Lung (tissue), 12 donors: ENCODE results near the gene NMRAL1. TPM values are rescaled to one million over a fixed set of nuclear protein-coding genes. Genes with fewer than 3 reads are reported as not detected.

Source experiments
- ATAC-seq: fragments of 200-7000 bp; cut with Tn5 transposase; one replicate; pipeline ENCODE4 v1.9.1; 2020; ENCODE audit warnings: moderate number of reproducible peaks; ENCODE audit not compliant: insufficient read depth, low FRiP score
- DNase-seq, 3 donors: peaks; one replicate each; pipeline ENCODE4 v3.0.0-alpha.2; 2013 to 2017
- H3K27ac ChIP-seq, 2 donors: one replicate each; pipeline ENCODE4 v1.5.1; 2013; ENCODE audit warnings: mild to moderate bottlenecking in 2 of 2, moderate library complexity in 2 of 2, control low read depth in 1 of 2, inconsistent platforms in 1 of 2, low read depth in 1 of 2, low read length in 1 of 2
- H3K27me3 ChIP-seq, 3 donors: one replicate each; pipeline ENCODE4 v1.5.1; 2013; ENCODE audit warnings: low read length in 2 of 3; ENCODE audit not compliant: control insufficient read depth in 3 of 3, insufficient read depth in 3 of 3
- H3K36me3 ChIP-seq, 4 donors: one replicate each; pipeline ENCODE4 v1.5.1; 2013; ENCODE audit warnings: low read length in 4 of 4, mild to moderate bottlenecking in 1 of 4, moderate library complexity in 1 of 4; ENCODE audit not compliant: control insufficient read depth in 4 of 4, insufficient read depth in 4 of 4
- H3K4me1 ChIP-seq, 5 donors: one replicate each; pipeline ENCODE4 v1.5.1; 2013; ENCODE audit warnings: low read length in 5 of 5, mild to moderate bottlenecking in 2 of 5, moderate library complexity in 1 of 5; ENCODE audit not compliant: control insufficient read depth in 5 of 5, insufficient read depth in 5 of 5
- H3K4me3 ChIP-seq: one replicate; pipeline ENCODE4 v1.5.1; 2013; ENCODE audit warnings: mild to moderate bottlenecking, control low read depth, moderate library complexity
- H3K9ac ChIP-seq, 2 donors: one replicate each; pipeline ENCODE4 v1.5.1; 2013; ENCODE audit warnings: low read length in 2 of 2, control low read depth in 1 of 2; ENCODE audit not compliant: insufficient read depth in 1 of 2
- H3K9me3 ChIP-seq, 4 donors: one replicate each; pipeline ENCODE4 v1.5.1; 2013; ENCODE audit warnings: low read length in 3 of 4, mild to moderate bottlenecking in 1 of 4, moderate library complexity in 1 of 4; ENCODE audit not compliant: control insufficient read depth in 4 of 4, insufficient read depth in 3 of 4
- CTCF ChIP-seq: IDR thresholded peaks from 2 replicates; pipeline ENCODE4 v1.5.1; 2012; ENCODE audit warnings: mild to moderate bottlenecking; ENCODE audit errors: control extremely low read depth, extremely low read depth
- WGBS, 2 donors: extraction: QIAGEN DNeasy Blood & Tissue Kit; methylation state at CpG; one replicate each; pipeline ENCODE4 v1.1.7; 2013; 5-methylcytosine and 5-hydroxymethylcytosine counted together
- polyA plus RNA-seq, 2 donors: library from polyadenylated mRNA; stranded (reverse); fragments of 200-250 nt; gene quantifications; one replicate each; pipeline ENCODE4 v1.2.1, GENCODE V29; 2013
- total RNA-seq, 2 donors: library from RNA; depleted of rRNA in 1 of 2; stranded (reverse); fragments of >200 nt in 1 of 2; gene quantifications; one replicate each; pipeline ENCODE4 v1.2.1, GENCODE V29; 2014 to 2021
- donor health status: control.
- donor health status: control.
- donor health status: Bipolar disorder and iron deficiency.
- donor health status: healthy.
- donor health status: DM: yes; HTN: yes; CAD: no.

The NMRAL1 gene
- total and polyA plus RNA-seq, 4 donors, result 23.4 to 57.4 (median 46.8) TPM

GRCh38 chr16:4520913-4521312, 46.5 kb upstream of the NMRAL1 start:
- TF ChIP-seq CTCF, result no peak
- 90 to 92% methylated on average over 7 of the region's 7 CpGs for WGBS, 2 donors
- no peak overlapping the region for H3K9ac ChIP-seq
- H3K36me3 ChIP-seq, result peaks cover 0 to 3% (median 0%) of the 10 kb centered on the region in 4 donors
- peaks cover 0 to 22% (median 5%) of the 10 kb centered on the region in 5 donors for H3K4me1 ChIP-seq
- H3K4me3 ChIP-seq, result no peak overlapping the region
- no peak for ATAC-seq
- H3K27me3 ChIP-seq, result no peaks in the 10 kb centered on the region
- H3K27ac ChIP-seq, result no peak overlapping the region
- H3K9me3 ChIP-seq, result no peaks in the 10 kb centered on the region
- DNase-seq, result no peak

- ATAC-seq, result no peak
- no peak for DNase-seq
- no peak for TF ChIP-seq CTCF
Observed at GRCh38 chr16:4519274-4520058, 45.0 kb upstream of the NMRAL1 start.

GRCh38 chr16:4517812-4518680, 43.6 kb upstream of the NMRAL1 start:
- WGBS, 2 donors, result 75 to 76% methylated on average over 12 of the region's 12 CpGs

More at GRCh38 chr16:4519274-4520058, 45.0 kb upstream of the NMRAL1 start:
- WGBS, 2 donors, result 77 to 84% methylated on average over 15 of the region's 15 CpGs
- Histone ChIP-seq H3K27ac (no peak overlapping the region), H3K9ac (no peak overlapping the region), H3K4me3 (no peak overlapping the region), H3K27me3 (no peaks in the 10 kb centered on the region), H3K4me1 (peaks cover 0 to 22% (median 6%) of the 10 kb centered on the region in 5 donors), H3K9me3 (no peaks in the 10 kb centered on the region), H3K36me3 (peaks cover 0 to 5% (median 0%) of the 10 kb centered on the region in 4 donors)

More at GRCh38 chr16:4517812-4518680, 43.6 kb upstream of the NMRAL1 start:
- Histone ChIP-seq H3K4me3 (no peak overlapping the region), H3K27ac (no peak overlapping the region), H3K36me3 (peaks cover 0 to 13% (median 0%) of the 10 kb centered on the region in 4 donors), H3K9ac (no peak overlapping the region), H3K9me3 (no peaks in the 10 kb centered on the region), H3K27me3 (no peaks in the 10 kb centered on the region), H3K4me1 (peaks cover 0 to 14% (median 13%) of the 10 kb centered on the region in 5 donors)
- DNase-seq (peak; percentile 65 to 68 (median 67)), ATAC-seq (peak; percentile 35)
- no peak for TF ChIP-seq CTCF
